GM18520 (cell line): Measurements from ENCODE around the gene SEC14L6.

Experiments used
- ATAC-seq: cut with Tn5 transposase; IDR thresholded peaks from one replicate; pipeline ENCODE4 v1.9.1; 2021; ENCODE audit not compliant: unreplicated experiment

SEC14L6 gene

DNA sequence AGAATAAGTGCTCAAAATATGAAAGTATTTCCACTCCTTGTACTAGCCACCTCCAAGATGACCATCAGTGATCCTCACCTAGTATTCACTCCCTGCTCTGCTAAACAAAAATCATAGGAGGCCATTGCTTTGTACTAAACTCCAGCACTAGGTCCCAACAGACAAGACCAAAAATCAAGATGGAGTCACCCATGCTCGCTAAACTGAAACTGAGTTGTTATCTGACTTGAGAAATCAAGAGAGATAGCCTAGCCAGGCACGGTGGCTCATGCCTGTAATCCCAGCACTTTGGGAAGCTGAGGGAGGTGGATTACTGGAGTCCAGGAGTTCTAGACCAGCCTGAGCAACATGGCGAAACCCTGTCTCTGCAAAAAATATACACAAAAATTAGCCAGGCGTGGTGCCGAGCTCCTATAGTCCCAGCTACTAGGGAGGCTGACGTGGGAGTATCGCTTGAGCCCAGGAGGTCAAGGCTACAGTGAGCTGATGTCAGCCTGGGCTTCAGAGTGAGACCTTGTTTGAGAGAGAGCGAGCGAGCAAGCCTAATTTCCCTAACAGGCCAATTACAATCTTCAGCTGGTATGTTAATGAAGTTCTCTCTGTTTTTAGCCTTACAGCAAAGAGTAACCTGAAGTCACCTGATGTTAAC, 9.3 kb downstream of the SEC14L6 start:
- ATAC-seq: no peak

DNA sequence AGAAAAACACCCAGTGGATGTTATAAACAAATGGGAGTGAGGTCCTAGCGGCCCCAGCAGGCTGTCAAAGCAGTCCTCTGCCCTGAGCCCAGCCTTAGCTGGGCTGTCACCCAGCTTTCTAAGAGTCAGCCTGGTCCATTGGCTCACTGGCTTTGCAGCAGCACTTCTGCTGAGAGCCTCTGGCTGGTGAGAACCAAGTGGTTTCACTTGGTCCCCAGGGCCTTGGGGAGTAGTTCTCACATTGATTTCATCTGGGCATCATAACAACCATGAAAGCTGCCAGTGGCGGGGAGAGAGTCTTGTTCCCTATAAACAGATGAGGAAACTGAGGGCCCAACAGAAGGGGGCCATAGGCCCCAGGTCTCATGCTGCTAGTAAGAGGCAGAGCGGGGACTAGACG, 11.4 kb downstream of the SEC14L6 start:
- ATAC-seq: peak; percentile 64

- no peak for ATAC-seq
These were observed 14.6 kb downstream of the SEC14L6 start for GRCh38 chr22:30531651-30532608.

- ATAC-seq: no peak
These were observed 19.9 kb downstream of the SEC14L6 start for GRCh38 chr22:30526656-30527055.

- ATAC-seq: no peak
These were observed 22.7 kb downstream of the SEC14L6 start for GRCh38 chr22:30523646-30524489.

DNA sequence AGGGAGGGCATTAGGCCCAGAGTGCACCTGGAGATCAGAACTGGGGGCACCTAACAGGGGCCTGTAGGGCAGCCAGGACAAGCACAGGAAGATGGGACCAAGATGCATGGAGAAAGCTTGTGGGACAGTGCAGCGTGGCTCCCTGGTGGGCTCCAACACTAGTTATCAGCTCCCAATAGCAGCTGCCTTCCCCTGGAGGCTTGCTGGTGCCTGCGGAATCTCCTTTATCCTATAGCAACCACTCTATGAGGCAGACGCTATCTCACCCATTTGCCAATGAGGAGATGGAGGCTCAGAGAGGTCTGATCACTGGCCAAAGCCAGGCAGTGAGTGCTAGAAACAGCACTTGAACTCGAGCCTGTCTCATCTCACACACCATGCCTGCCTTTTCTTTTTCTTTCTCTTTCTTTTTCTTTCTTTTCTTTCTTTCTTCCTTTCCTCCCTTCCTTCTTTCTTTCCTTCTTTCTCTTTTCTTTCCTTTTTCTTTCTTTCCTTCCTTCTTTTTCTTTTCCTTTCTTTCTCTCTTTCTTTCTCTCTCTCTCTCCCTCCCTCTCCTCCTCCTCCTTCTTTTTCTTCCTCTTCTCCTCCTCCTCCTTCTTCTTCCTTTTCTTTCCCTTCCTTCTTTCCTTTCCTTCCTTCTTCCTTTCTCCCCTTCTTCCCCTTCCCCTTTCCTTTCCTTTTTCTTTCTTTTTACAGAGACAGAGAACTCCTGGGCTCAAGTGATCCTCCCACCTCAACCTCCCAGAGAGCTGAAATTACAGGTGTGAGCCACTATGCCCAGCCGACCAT, 25.0 kb downstream of the SEC14L6 start:
- no peak for ATAC-seq

- ATAC-seq: no peak
These were observed 26.6 kb downstream of the SEC14L6 start for GRCh38 chr22:30519842-30520425.

DNA sequence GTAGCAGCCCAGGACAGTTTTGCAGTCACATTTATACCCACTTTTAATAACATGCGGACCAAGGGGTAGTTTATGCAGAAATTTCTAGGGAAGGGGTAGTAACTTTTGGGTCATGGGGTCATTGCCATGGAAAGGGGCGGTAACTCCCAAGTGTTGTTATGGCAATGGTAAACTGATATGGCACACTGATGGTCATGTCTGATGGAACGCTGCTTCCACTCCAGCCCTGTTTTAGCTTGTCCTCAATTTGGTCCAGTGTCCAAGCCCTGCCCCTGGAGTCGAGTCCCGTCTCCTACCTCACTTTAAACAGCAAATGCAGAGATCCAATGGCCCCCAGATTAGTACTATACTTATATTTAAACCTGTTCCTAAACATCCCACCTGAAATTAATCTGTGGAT, 29.8 kb downstream of the SEC14L6 start:
- no peak for ATAC-seq

GRCh38 chr22:30516273-30516672, 30.3 kb downstream of the SEC14L6 start:
- no peak for ATAC-seq

DNA sequence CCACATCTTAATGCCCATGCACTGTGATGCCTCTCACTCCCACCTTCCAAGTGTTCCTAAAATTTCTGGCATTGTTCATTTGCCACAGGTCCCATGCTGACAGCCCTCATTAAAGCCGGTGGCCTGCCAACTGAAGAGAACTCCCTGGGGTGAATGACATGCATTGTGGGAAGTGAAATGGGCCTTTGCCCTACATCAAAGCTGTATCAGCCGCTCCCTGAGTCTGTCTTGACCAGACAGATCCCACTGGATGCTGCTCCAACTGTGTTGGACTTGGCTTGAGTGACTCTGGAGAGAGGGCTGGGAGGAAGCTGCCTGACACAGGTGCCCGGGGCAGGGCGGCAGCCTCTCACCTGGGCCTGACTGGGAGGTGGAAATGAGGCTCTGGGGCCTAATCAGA, 32.3 kb downstream of the SEC14L6 start:
- ATAC-seq: no peak

GRCh38 chr22:30513462-30513861, 33.1 kb downstream of the SEC14L6 start:
- no peak for ATAC-seq

- no peak for ATAC-seq
These were observed 34.6 kb downstream of the SEC14L6 start for GRCh38 chr22:30511911-30512310.

- no peak for ATAC-seq
These were observed 35.4 kb downstream of the SEC14L6 start for GRCh38 chr22:30511109-30511508.

- ATAC-seq: no peak
These were observed 38.3 kb downstream of the SEC14L6 start for GRCh38 chr22:30508216-30508615.

DNA sequence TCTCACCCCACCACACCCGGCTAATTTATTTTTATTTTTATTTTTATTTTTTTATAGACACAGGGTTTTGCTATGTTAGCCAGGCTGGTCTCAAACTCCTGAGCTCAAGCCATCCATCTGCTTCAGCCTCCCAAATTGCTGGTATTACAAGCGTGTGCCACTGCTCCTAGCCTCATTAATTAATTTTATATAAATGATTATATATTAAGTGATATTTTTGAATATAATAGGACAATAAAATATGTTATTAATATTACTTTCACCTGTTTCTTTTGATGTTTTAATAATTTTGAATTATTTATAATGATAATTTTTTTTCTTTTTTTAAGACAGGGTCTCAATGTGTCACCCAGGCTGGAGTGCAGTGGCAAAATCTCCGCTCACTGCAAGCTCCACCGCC, 38.9 kb downstream of the SEC14L6 start:
- no peak for ATAC-seq

DNA sequence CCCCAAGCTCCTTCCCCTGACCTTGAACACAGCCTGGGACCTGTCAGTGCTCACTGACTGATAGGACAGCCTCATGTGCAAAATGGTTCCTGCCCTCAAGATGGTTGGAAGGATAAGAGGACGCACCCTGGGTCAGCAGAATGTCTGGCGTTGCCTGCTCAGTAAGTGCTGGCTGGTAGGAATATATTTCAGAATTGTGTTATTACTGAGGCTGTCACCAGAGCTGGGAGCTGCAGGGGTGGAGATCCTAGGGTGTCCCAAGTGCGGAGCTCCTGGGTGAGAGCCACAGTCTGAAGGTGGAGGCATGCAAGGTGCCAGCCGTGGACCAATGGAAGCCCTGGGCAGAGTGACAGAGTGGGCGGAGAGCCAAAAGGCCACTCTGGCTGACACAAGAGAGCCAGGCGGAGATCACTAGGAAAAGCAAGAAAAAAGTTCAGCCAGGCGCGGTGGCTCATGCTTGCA, 40.0 kb downstream of the SEC14L6 start:
- ATAC-seq: no peak

- no peak for ATAC-seq
These were observed 43.0 kb downstream of the SEC14L6 start for GRCh38 chr22:30503551-30503950.

GRCh38 chr22:30502911-30503310, 43.6 kb downstream of the SEC14L6 start:
- no peak for ATAC-seq

GRCh38 chr22:30502153-30502552, 44.4 kb downstream of the SEC14L6 start:
- ATAC-seq: no peak

- no peak for ATAC-seq
These were observed 45.9 kb downstream of the SEC14L6 start for GRCh38 chr22:30500628-30501027.
